Sigmoid colon (tissue), 7 donors: ENCODE results near the gene NELFCD. TPM values are rescaled to one million over a fixed set of nuclear protein-coding genes. Genes with fewer than 3 reads are reported as not detected.

Experiments used
- DNase-seq: peaks from one replicate; pipeline ENCODE4 v3.0.0-alpha.2; 2019
- H3K27ac ChIP-seq, 4 donors: fragments of 200-600 bp; sonication (generic); one replicate each; pipeline ENCODE4 v1.5.1; 2016 to 2019; ENCODE audit warnings: mild to moderate bottlenecking in 1 of 4
- H3K27me3 ChIP-seq, 3 donors: fragments of 200-600 bp; sonication (generic); one replicate each; pipeline ENCODE4 v1.5.1; 2019; ENCODE audit warnings: mild to moderate bottlenecking in 1 of 3
- H3K36me3 ChIP-seq, 4 donors: fragments of 200-600 bp; sonication (generic); one replicate each; pipeline ENCODE4 v1.5.1; 2016 to 2019
- H3K4me1 ChIP-seq, 4 donors: fragments of 200-600 bp; sonication (generic); one replicate each; pipeline ENCODE4 v1.5.1; 2017 to 2019
- H3K4me3 ChIP-seq, 4 donors: fragments of 200-600 bp; sonication (generic); one replicate each; pipeline ENCODE4 v1.5.1; 2017 to 2019; ENCODE audit warnings: mild to moderate bottlenecking in 2 of 4, moderate library complexity in 1 of 4
- H3K9me3 ChIP-seq, 4 donors: fragments of 200-600 bp in 3 of 4; sonication (generic) in 3 of 4; one replicate each; pipeline versions ENCODE4 v1.5.1 to v1.6.1; 2013 to 2019
- EP300 ChIP-seq, 4 donors: sonication (generic); formaldehyde crosslinking; IDR thresholded peaks; one replicate each; pipeline ENCODE4 v1.6.1; 2017; ENCODE audit warnings: antibody characterized with exemption in 4 of 4
- POLR2A ChIP-seq, 2 donors: fragments of 450-650 bp; IDR thresholded peaks; one replicate each; pipeline ENCODE4 v1.6.1; 2016; ENCODE audit warnings: antibody characterized with exemption in 2 of 2, mild to moderate bottlenecking in 2 of 2, moderate library complexity in 2 of 2
- POLR2AphosphoS5 ChIP-seq, 4 donors: sonication (generic); formaldehyde crosslinking; IDR thresholded peaks; one replicate each; pipeline ENCODE4 v1.6.1; 2017; ENCODE audit warnings: antibody characterized with exemption in 4 of 4
- WGBS, 2 donors: extraction: QIAGEN DNeasy Blood & Tissue Kit; methylation state at CpG; one replicate each; pipeline ENCODE4 v1.1.7; 2013; 5-methylcytosine and 5-hydroxymethylcytosine counted together
- intact Hi-C: fragments of 100-400 bp; cut with DNase I; formaldehyde crosslinking; loops from one replicate; pipeline ENCODE4 v1.15.1; 2023
- polyA plus RNA-seq, 3 donors: library from polyadenylated mRNA; stranded (reverse); fragments of 200-250 nt; gene quantifications; one replicate each; pipeline ENCODE4 v1.2.3, GENCODE V29; 2013
- total RNA-seq, 4 donors: library from RNA; depleted of rRNA; stranded (reverse); fragments of >200 nt; gene quantifications; one replicate each; pipeline ENCODE4 v1.1.0, GENCODE V29; 2016
- TF ChIP-seq, protein P1 (sequence below), 4 experiments: fragments of 450-650 bp in 3 of 4; fragments of 200-600 bp in 1 of 4; IDR thresholded peaks; one replicate each; pipeline ENCODE4 v1.5.1; 2016 to 2019; ENCODE audit warnings: antibody characterized with exemption in 4 of 4, mild to moderate bottlenecking in 3 of 4, moderate library complexity in 2 of 4
- donor health status: healthy with polysubstance abuse.
- donor health status: Bipolar disorder and iron deficiency.
- donor health status: healthy.

Gene NELFCD
- total and polyA plus RNA-seq, 7 donors = 22.7 to 53.2 (median 42.8) TPM

DNA sequence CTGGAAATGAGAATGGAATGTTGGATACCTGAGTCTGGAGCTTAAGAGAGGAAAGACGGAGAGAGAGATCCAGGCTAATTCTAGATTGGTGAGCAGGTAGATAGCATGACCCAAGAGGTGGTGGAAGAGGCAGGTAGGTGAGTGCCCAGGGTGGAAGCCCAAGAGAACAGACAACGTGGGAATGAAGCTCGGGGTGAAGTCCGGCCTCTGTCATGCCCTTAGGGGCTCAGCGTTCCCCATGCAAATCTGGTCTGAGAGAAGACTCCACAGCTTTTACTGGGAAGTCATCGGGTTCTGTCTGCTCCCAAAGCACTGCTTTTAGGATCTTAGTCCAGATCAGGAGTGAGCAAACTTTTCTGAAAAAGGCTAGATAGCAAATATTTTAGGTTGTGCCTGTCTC is 3.6 kb downstream of the NELFCD start:
- peak; percentile 40 for DNase-seq
- H3K4me1 ChIP-seq = peaks cover 0 to 38% (median 32%) of the 10 kb centered on the region in 4 donors
- H3K27me3 ChIP-seq = no peaks in the 10 kb centered on the region
- H3K4me3 ChIP-seq = no peak overlapping the region
- H3K27ac ChIP-seq = peak overlapping the region in 1 of 4 donors; percentile 17
- no peak for TF ChIP-seq POLR2AphosphoS5 (IDR thresholded peaks at IDR 0.05)
- no peak for TF ChIP-seq POLR2A (IDR thresholded peaks at IDR 0.05)
- TF ChIP-seq, protein P1, sequence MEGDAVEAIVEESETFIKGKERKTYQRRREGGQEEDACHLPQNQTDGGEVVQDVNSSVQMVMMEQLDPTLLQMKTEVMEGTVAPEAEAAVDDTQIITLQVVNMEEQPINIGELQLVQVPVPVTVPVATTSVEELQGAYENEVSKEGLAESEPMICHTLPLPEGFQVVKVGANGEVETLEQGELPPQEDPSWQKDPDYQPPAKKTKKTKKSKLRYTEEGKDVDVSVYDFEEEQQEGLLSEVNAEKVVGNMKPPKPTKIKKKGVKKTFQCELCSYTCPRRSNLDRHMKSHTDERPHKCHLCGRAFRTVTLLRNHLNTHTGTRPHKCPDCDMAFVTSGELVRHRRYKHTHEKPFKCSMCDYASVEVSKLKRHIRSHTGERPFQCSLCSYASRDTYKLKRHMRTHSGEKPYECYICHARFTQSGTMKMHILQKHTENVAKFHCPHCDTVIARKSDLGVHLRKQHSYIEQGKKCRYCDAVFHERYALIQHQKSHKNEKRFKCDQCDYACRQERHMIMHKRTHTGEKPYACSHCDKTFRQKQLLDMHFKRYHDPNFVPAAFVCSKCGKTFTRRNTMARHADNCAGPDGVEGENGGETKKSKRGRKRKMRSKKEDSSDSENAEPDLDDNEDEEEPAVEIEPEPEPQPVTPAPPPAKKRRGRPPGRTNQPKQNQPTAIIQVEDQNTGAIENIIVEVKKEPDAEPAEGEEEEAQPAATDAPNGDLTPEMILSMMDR (IDR thresholded peaks at IDR 0.05) = no peak
- TF ChIP-seq EP300 (IDR thresholded peaks at IDR 0.05) = no peak
- H3K9me3 ChIP-seq = no peaks in the 10 kb centered on the region
- 88 to 90% methylated on average over 6 of the region's 6 CpGs for WGBS, 2 donors
- intact Hi-C loops = loop anchor here (5.0 kb wide), 1 partner anchor 48 kb away; the partner anchor contains the start of gene ATP5F1E
- H3K36me3 ChIP-seq = peaks cover 21 to 39% (median 33%) of the 10 kb centered on the region in 4 donors

DNA sequence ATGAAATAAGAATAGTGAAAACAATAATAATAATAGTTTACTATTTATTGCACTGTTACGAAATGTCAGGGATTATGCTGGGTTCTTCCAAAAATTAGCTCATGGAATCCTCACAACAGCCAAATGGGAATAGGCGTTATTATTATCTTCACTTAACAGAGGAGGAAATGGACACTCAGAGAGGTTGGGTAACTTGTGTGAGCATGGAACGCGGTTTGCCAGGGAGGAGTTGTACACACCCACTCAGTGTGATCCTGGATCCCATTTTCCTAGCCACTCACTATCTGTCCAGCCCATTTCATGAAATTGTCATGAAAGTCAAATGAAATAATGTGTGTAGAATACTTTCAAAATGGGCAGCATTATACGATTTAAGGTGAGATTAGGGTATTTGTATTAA is 4.6 kb downstream of the NELFCD start:
- WGBS, 2 donors = 80 to 83% methylated on average over 5 of the region's 5 CpGs
- DNase-seq = peak; percentile 61
- Histone ChIP-seq H3K9me3 (no peaks in the 10 kb centered on the region), H3K27me3 (no peaks in the 10 kb centered on the region), H3K4me3 (no peak overlapping the region), H3K27ac (peak overlapping the region in 1 of 4 donors; percentile 18), H3K36me3 (peaks cover 28 to 48% (median 38%) of the 10 kb centered on the region in 4 donors), H3K4me1 (peaks cover 0 to 38% (median 29%) of the 10 kb centered on the region in 4 donors)
- TF ChIP-seq POLR2A (IDR thresholded peaks at IDR 0.05) (no peak), EP300 (IDR thresholded peaks at IDR 0.05) (no peak), POLR2AphosphoS5 (IDR thresholded peaks at IDR 0.05) (no peak)
- TF ChIP-seq, protein P1 (IDR thresholded peaks at IDR 0.05) = no peak
- intact Hi-C loops = no loop called here

DNA sequence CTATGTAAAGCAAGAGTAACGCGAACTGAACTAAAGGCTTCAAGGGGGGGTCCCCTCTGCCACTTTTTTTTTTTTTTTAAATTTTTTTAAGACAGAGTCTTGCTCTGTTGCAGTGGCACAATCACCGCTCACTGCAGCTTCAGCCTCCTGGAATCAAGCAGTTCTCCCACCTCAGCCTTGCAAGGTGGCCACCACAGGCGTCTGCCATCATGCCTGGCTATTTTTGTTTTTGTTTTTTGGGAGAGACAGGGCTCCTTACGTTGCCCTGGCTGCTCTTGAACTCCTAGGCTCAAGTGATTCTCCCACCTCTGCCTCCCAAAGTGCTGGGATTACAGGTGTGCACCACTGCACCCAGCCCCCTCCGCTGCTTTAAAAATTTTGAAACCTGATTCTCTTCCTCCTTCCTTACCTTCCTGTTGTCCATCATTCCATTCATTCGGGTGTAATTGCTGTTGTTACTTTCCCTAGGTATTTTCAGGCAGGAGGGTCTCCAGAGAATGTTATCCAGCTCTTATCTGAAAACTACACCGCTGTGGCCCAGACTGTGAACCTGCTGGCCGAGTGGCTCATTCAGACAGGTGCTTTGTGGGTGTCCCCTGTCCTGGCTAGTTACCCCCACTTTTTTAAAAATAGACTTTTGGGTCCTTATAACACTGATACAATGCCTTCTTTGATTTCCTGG is 5.4 kb downstream of the NELFCD start:
- intact Hi-C loops = no loop called here
- 84 to 87% methylated on average over 9 of the region's 9 CpGs for WGBS, 2 donors
- peaks cover 36 to 56% (median 45%) of the 10 kb centered on the region in 4 donors for H3K36me3 ChIP-seq

DNA sequence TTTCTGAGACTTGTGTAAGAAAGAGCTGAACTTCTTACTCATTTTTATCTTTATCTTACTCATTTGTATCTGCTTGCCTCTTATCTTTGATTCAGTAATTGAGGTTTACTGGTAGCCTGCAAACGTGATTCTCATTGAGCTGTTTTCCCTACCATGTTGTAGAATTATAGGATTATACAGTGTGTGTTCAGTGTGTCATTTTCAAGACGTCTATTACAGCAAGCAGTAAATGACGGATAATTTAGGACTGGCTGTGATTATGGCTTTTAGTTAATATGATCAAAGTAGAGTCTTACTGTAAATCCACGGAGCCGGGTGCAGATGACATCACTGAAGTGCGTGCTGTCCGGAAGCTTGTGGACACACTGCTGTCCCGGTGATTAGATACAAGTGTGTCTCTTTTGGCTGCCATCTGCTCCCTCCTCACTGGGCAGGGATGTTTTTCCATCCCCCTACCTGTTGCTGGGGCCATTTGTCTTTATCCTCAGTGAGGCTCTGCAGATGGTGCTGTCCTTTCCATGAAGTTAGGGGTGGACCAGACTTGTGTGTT is 6.0 kb downstream of the NELFCD start:
- DNase-seq = peak; percentile 59
- intact Hi-C loops = no loop called here
- Histone ChIP-seq H3K9me3 (no peaks in the 10 kb centered on the region), H3K27me3 (no peaks in the 10 kb centered on the region), H3K4me3 (no peak overlapping the region), H3K4me1 (peaks cover 0 to 36% (median 24%) of the 10 kb centered on the region in 4 donors), H3K27ac (no peak overlapping the region), H3K36me3 (peaks cover 36 to 62% (median 51%) of the 10 kb centered on the region in 4 donors)
- WGBS, 2 donors = 83 to 85% methylated on average over 8 of the region's 8 CpGs
- no peak for TF ChIP-seq EP300 (IDR thresholded peaks at IDR 0.05)
- TF ChIP-seq, protein P1 (IDR thresholded peaks at IDR 0.05) = no peak
- no peak for TF ChIP-seq POLR2AphosphoS5 (IDR thresholded peaks at IDR 0.05)
- TF ChIP-seq POLR2A (IDR thresholded peaks at IDR 0.05) = no peak

More for the DNA sequence above, 5.4 kb downstream of the NELFCD start:
- H3K27ac ChIP-seq = no peak overlapping the region
- H3K9me3 ChIP-seq = no peaks in the 10 kb centered on the region
- H3K4me3 ChIP-seq = no peak overlapping the region
- peaks cover 0 to 38% (median 28%) of the 10 kb centered on the region in 4 donors for H3K4me1 ChIP-seq
- peak; percentile 21 for DNase-seq
- no peaks in the 10 kb centered on the region for H3K27me3 ChIP-seq
- TF ChIP-seq POLR2AphosphoS5 (IDR thresholded peaks at IDR 0.05) (no peak), EP300 (IDR thresholded peaks at IDR 0.05) (no peak), POLR2A (IDR thresholded peaks at IDR 0.05) (no peak)
- TF ChIP-seq, protein P1 (IDR thresholded peaks at IDR 0.05) = no peak
